ENCODE results near the gene SRRM1.
"Not testable (repeated sequence)": the region's sequence is repeated elsewhere in the genome, so short reads cannot be mapped to it uniquely, and the experiment has no call there.

The SRRM1 gene

GRCh38 chr1:24643363-24644099 lies 429 bp downstream of the SRRM1 start:
- peak; percentile 11 for DNase-seq (ENCODE audit: low spot score)

GRCh38 chr1:24644100-24644384 lies 940 bp downstream of the SRRM1 start:
- peak; percentile 26 for DNase-seq (ENCODE audit: low spot score)

- no peak for DNase-seq (ENCODE audit: low spot score)
Observed at GRCh38 chr1:24648919-24649318, 5.8 kb downstream of the SRRM1 start.

- no peak for DNase-seq (ENCODE audit: low spot score)
Observed at GRCh38 chr1:24652382-24652781, 9.3 kb downstream of the SRRM1 start.

- DNase-seq (ENCODE audit: low spot score) = no peak
Observed at GRCh38 chr1:24654010-24654409, 10.9 kb downstream of the SRRM1 start.

GRCh38 chr1:24656046-24656445 lies 12.9 kb downstream of the SRRM1 start:
- DNase-seq (ENCODE audit: low spot score) = no peak

- DNase-seq (ENCODE audit: low spot score) = peak; percentile 67
Observed at GRCh38 chr1:24657781-24658180, 14.7 kb downstream of the SRRM1 start.

GRCh38 chr1:24659166-24659904 lies 16.2 kb downstream of the SRRM1 start:
- no peak for DNase-seq (ENCODE audit: low spot score)

- DNase-seq (ENCODE audit: low spot score) = no peak
Observed at GRCh38 chr1:24659993-24660665, 17.0 kb downstream of the SRRM1 start.

- DNase-seq (ENCODE audit: low spot score) = no peak
Observed at GRCh38 chr1:24664507-24665033, 21.5 kb downstream of the SRRM1 start.

- no peak for DNase-seq (ENCODE audit: low spot score)
Observed at GRCh38 chr1:24666794-24667193, 23.7 kb downstream of the SRRM1 start.

GRCh38 chr1:24671372-24671771 lies 28.3 kb downstream of the SRRM1 start:
- DNase-seq (ENCODE audit: low spot score) = not testable (repeated sequence)

GRCh38 chr1:24672686-24673085 lies 29.6 kb downstream of the SRRM1 start:
- not testable (repeated sequence) for DNase-seq (ENCODE audit: low spot score)

GRCh38 chr1:24673341-24673740 lies 30.2 kb downstream of the SRRM1 start:
- no peak for DNase-seq (ENCODE audit: low spot score)

GRCh38 chr1:24678421-24678820 lies 35.3 kb downstream of the SRRM1 start:
- DNase-seq (ENCODE audit: low spot score) = peak; percentile 45

GRCh38 chr1:24679725-24680124 lies 36.6 kb downstream of the SRRM1 start:
- DNase-seq (ENCODE audit: low spot score) = no peak

- DNase-seq (ENCODE audit: low spot score) = peak; percentile 97
Observed at GRCh38 chr1:24683713-24684162, 40.6 kb downstream of the SRRM1 start.

- no peak for DNase-seq (ENCODE audit: low spot score)
Observed at GRCh38 chr1:24688033-24688432, 44.9 kb downstream of the SRRM1 start.

GRCh38 chr1:24688621-24689195 lies 45.6 kb downstream of the SRRM1 start:
- DNase-seq (ENCODE audit: low spot score) = peak; percentile 76

GRCh38 chr1:24691051-24691450 lies 47.9 kb downstream of the SRRM1 start:
- no peak for DNase-seq (ENCODE audit: low spot score)

GRCh38 chr1:24692351-24692980 lies 49.4 kb downstream of the SRRM1 start:
- no peak for DNase-seq (ENCODE audit: low spot score)

- no peak for DNase-seq (ENCODE audit: low spot score)
Observed at GRCh38 chr1:24693827-24694379, 50.8 kb downstream of the SRRM1 start.

All from kidney tubule cell (primary cell).